Choroid plexus epithelial cell (primary cell): ENCODE data around the gene NAV3.

Experiments
- DNase-seq: peaks from one replicate; pipeline ENCODE4 v3.0.0-alpha.2; 2010; ENCODE audit warnings: low read depth
- H3K4me3 ChIP-seq: 2 replicates; pipeline ENCODE4 v1.5.1; 2011; ENCODE audit warnings: low read depth, mild to moderate bottlenecking, control low read depth, low read length, moderate library complexity
- CTCF ChIP-seq: conservative IDR thresholded peaks from 2 replicates; pipeline ENCODE4 v1.5.1; 2011; ENCODE audit warnings: low read depth, mild to moderate bottlenecking, control low read depth, inconsistent platforms, low read length, moderate library complexity

Gene NAV3

GRCh38 chr12:78081590-78082314 is 251.1 kb downstream of the NAV3 start:
- no peak overlapping the region for H3K4me3 ChIP-seq
- no peak for DNase-seq
- TF ChIP-seq CTCF, result no peak

GRCh38 chr12:78085542-78086182 is 255.0 kb downstream of the NAV3 start:
- H3K4me3 ChIP-seq, result no peak overlapping the region
- no peak for TF ChIP-seq CTCF
- peak; percentile 47 for DNase-seq

- H3K4me3 ChIP-seq, result no peak overlapping the region
- TF ChIP-seq CTCF, result peak; percentile 48
- DNase-seq, result peak; percentile 41
These were observed 256.1 kb downstream of the NAV3 start for GRCh38 chr12:78086553-78087362.

DNA sequence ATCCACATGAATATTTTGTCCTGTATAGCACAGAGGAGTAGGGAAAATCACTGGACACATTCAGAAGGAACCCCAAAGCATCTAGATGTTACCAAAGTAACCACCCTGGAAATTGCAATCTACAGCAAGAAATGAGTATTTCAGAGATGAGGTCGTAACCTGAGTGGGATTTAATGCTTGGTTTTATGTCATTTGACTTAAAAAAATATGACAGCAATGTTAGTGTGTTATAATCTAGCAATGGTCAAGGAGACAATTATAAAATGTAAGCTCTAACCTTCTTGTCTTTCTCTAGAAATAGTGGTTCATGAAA is 256.6 kb downstream of the NAV3 start:
- no peak overlapping the region for H3K4me3 ChIP-seq
- DNase-seq, result peak; percentile 59
- TF ChIP-seq CTCF, result no peak

DNA sequence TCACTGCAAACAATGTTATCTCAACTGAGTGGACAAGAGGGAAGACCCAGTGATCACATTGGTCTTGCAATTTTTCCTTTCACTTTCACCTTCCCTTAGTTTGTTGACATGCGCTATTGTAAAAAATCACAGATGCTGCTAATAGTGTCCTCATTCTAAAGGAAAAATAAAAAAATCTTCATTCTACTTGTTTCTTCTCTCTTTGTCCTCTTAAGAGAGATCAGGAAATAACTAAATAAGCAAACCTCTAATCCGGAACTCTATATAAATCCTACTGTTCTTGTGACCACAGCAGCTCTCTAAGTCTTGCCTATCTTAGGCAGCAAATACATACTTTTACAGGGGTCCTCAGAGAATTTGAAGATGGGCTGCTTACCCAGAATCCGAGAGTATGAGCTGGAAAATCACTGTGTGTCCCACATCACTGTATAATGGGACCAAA is 257.7 kb downstream of the NAV3 start:
- TF ChIP-seq CTCF, result no peak
- peak; percentile 65 for DNase-seq
- H3K4me3 ChIP-seq, result peak overlapping the region; percentile 18

GRCh38 chr12:78090266-78090665 is 259.6 kb downstream of the NAV3 start:
- no peak for TF ChIP-seq CTCF
- no peak overlapping the region for H3K4me3 ChIP-seq

DNA sequence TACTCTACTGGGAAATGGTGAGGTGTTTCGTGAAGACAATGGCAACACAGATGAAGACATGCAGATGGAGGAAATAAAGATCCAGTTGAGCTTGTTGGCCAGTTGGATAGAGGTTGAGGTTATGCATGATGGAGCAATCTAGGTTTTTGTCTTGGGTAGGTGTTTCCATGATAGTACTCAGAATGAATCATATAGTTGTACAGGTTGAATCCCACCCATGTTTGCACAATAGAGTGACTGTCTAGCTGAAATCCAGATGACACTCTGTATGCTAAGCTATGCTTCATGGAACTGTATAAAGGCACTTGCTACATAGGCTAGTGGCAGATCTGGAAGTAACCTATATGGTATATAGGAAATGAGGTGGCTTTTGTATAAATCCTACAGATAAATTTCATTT is 264.9 kb downstream of the NAV3 start:
- H3K4me3 ChIP-seq, result no peak overlapping the region
- DNase-seq, result no peak

More at GRCh38 chr12:78090266-78090665, 259.6 kb downstream of the NAV3 start:
- DNase-seq, result no peak

More for the DNA sequence above, 264.9 kb downstream of the NAV3 start:
- no peak for TF ChIP-seq CTCF
